Inferior parietal cortex (tissue), 1 donor: ENCODE measurements around the gene DZIP1.
A peak's percentile ranks its signal among the peaks of the same experiment; 100 is the strongest.
"Not testable (repeated sequence)": the region's sequence is repeated elsewhere in the genome, so short reads cannot be mapped to it uniquely, and the experiment has no call there.

Experiments used
- DNase-seq: peaks from one replicate; pipeline ENCODE4 v3.0.0-alpha.2; 2016; ENCODE audit errors: extremely low spot score

DZIP1 gene, protein sequence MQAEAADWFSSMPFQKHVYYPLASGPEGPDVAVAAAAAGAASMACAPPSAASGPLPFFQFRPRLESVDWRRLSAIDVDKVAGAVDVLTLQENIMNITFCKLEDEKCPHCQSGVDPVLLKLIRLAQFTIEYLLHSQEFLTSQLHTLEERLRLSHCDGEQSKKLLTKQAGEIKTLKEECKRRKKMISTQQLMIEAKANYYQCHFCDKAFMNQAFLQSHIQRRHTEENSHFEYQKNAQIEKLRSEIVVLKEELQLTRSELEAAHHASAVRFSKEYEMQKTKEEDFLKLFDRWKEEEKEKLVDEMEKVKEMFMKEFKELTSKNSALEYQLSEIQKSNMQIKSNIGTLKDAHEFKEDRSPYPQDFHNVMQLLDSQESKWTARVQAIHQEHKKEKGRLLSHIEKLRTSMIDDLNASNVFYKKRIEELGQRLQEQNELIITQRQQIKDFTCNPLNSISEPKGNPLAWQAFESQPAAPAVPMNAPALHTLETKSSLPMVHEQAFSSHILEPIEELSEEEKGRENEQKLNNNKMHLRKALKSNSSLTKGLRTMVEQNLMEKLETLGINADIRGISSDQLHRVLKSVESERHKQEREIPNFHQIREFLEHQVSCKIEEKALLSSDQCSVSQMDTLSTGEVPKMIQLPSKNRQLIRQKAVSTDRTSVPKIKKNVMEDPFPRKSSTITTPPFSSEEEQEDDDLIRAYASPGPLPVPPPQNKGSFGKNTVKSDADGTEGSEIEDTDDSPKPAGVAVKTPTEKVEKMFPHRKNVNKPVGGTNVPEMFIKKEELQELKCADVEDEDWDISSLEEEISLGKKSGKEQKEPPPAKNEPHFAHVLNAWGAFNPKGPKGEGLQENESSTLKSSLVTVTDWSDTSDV

DNA sequence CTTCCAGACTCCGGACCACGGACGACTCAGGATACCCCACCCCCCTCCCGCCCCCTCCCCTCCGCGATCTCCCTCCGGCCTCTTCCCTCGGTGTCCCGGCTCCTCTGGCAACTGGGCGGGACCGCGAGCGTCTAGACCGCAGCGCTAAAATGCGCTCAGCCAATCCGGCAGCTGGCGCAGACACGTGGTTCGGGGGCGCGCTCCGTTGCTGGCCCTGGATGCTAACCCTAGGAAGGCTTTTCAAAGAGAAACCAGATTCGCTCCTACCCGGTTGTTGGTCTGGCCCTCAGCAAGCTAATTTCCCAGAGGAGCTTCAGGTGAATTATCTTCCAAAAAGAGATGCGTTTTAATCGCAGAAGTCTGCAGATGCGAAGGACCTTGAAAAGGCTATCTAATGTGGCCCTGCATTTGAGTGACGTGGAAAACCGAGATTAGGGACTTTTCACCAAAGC is at the start of gene DZIP1:
Gene DZIP1, minus strand, starts transcription at position 106 of the 452 bp plus-strand sequence. CDS start 2,677 bp downstream, outside the sequence.
- peak; percentile 62 for DNase-seq

DNA sequence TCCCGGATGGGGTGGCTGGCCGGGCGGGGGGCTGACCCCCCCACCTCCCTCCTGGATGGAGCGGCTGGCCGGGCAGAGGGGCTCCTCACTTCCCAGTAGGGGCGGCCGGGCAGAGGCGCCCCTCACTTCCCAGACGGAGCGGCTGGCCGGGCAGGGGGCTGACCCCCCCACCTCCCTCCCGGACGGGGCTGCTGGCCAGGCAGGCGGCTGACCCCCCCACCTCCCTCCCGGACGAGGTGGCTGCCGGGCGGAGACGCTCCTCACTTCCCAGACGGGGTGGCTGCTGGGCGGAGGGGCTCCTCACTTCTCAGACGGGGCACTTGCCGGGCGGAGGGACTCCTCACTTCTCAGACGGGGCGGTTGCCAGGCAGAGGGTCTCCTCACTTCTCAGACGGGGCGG is 46.5 kb upstream of the DZIP1 start:
- DNase-seq = not testable (repeated sequence)

DNA sequence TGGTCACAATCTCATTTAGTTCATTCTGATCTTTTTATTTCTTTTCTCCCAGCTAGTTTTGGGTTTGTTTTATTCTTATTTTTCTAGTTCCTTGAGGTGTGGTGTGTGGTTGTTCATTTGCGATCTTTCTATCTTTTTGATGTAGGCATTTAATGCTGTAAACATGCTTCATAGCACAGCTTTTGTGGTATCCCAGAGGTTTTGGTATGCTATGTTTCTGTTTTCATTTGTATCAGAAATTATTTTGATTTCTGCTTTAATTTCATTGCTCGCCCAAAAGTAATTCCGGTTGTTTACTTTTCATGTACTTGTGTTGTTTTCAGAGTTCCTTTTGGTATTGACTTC is 45.0 kb upstream of the DZIP1 start:
- DNase-seq = no peak

DNA sequence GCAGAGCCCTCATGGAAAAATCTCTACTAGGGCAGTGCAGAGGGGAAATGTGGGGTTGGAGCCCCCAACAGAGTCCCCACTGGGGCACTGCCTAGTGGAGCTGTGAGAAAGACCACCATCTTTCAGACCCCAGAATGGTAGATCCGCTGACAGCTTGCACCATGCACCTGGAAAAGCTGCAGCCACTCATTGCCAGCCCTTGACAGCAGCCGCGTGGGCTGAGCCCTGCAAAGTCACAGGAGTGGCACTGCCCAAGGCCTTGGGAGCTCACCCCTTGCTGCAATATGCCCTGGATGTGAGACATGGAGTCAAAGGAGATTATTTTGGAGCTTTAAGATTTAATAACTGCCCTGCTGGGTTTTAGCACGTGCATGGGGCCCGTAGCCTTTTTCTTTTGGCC is 40.5 kb upstream of the DZIP1 start:
- not testable (repeated sequence) for DNase-seq

DNA sequence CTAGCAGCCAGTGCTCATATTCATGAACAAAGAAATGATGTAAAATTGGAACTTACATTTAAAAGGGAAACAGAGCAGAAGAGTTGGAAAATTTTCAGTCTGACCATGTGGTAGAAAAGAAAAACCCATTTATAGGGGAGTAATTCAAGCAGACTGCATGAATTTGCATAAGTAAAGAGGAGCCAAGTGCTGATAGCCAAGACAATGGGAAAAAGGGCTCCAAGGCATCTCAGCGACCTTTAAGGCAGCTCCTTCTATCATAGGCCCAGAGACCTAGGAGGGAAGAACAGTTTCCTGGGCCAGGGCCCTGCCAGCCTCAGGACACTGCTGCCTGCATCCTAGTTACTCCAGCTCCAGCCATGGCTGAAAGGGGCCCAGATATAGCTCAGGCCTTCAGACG is 39.9 kb upstream of the DZIP1 start:
- no peak for DNase-seq

DNA sequence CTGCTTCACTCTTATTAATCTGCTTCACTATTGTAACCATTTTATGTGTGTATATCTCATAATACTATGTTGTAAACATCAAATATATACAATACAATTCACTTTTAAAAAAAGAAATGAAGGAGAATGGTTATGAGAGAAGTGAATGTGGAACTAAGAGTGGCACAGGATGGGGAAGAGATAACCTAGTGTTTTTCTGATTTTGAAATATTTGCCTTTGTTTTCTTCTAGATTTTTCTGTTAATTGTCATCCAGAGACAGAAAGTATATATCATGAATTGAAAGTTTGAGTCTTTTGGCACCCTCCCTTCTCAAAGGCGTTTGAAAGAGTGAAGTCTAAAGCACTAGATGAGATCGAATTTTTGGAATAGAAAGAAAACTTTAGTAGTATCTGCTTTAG is 35.2 kb upstream of the DZIP1 start:
- DNase-seq = no peak

DNA sequence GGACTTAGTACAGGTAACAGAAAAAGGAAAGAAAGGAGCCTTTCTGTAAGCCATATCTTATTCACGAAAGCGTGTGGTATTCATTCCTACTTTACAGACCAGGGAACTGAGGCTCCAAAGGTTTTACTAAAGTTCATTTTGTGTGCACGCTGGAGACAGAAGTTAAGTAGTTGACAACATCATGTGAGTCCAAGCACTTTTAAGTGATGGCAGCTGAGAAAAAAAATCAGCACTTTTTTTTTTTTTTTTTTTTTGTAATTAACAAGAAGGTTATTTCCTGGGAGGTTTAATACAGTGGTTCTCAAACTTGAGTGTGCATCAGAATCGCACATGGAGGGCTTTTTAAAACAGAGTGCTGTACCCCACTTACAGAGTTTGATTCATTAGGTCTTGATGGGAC is 34.5 kb upstream of the DZIP1 start:
- no peak for DNase-seq

DNA sequence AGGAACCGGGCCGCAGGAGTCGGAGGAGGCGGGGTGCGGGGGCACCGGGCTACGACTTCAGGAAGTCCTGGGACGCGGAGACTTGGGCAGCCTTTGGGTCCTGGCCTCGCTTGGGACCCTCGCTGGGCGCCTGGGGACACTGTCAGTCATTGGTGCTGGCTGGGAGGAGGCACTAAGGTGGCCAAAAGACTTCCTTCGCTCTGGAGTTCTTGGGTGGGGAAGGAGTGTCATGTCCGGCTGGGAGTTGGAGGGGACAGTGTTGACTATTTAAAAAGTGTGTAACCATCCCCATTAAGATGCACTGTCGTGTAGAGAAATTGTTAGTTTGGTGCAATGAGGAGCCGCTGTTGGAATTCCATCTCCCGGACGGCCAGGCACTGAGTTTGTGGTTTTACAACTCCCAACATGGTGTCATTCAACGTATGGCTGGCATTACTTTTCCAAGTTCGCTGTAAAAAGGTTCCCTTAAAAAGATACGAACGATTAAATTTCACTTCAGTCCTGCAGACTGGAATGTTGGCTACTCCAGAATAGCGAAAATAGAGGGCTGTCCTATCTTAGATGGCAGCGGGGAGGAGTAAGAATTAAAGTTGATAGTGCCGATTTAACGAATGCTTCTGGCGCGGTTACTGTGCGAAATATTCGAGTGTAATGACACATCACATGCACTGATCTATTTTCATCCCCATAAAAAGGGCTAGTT is 33.2 kb upstream of the DZIP1 start:
- DNase-seq = peak; percentile 15

DNA sequence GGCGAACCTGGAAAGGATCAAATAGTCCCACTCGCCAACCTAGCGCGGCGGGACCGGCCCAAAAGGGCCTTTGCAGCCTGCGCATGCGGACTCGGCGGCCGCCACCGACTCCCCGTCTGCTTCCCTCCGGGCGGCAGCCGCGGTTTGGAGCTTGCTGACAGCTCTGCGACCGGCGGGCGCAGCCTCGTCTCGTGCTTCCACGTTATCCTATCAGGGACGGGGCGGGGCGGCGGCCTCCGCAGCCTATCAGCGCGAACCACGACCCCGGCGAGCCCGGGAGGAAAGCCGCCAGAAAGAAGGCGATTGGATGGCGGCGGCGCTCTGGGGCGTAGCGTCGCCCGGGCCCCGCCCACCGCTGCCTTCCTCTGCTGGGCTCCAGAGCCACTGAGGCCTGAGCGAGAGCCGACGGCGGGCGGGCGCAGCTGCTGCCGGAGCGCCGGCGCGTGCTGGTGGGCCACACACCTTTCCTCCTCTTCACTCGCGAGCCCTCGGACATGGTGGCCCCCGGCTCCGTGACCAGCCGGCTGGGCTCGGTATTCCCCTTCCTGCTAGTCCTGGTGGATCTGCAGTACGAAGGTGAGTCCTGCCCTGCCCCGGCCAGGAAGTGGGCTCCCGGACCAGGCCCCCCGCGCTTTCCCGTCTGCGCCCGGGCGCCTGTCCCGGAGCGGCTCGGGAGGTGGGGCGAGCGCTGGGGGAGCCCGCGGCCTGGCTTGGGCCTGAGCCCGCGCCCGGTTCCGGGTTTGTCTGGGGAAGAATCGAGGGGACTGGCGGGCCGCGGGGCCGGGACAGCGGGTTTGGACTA is 32.5 kb upstream of the DZIP1 start, which contains the start of gene DNAJC3:
Gene DNAJC3, plus strand, starts transcription at position 378 of the 802 bp plus-strand sequence. Its CDS starts 117 bp downstream, at position 495.
- peak; percentile 96 for DNase-seq

DNA sequence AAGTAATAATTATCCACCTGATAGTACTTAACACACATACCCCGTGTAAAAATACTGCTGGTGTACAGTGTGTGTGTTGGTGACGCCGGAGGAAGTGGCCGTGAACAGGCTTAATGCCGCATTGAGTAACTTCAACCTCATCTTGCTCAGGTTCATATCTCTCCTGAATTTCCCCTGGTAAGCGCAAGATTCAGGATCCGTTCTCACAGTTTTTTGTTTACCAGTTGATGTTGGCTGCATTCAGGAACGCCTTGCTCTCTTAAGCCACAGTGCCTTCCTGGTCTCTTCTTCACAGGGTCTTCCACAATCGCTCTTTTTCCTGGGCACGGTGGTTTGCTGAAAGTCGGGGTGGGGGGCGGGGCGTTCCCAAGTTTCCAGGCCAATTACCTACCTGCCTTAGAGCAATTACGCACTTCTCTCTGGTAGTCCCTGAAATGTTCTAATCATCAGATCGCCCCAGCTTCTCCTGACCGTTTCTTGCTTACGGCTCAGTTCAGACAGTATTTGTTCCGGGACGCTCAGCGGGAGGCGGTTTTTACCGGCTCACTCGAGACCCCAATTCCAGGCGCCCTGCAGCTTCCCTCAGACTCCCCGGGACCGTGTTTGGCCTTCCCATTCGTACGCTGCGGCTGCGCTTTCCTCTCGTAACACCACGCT is 31.7 kb upstream of the DZIP1 start:
- no peak for DNase-seq

DNA sequence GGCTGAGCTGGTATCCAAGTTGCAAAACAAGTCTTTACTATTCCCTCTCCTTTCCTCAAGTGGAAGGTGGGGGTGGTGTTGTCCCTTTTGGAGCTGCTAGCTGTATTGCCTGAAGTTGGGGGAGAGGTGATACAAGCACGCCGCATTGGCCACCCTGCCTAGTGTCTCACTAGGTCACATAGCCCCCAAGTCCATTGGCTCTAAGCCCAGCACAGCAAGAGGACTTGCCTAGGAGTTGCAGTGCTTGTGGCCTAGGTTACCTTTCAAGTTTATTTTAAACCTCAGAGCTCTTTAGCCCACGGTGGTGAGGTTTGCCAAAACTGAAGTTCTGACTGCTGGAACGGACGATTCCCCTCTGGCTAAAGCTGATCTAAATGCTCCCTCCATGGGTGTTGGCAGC is 27.1 kb upstream of the DZIP1 start:
- DNase-seq = no peak

DNA sequence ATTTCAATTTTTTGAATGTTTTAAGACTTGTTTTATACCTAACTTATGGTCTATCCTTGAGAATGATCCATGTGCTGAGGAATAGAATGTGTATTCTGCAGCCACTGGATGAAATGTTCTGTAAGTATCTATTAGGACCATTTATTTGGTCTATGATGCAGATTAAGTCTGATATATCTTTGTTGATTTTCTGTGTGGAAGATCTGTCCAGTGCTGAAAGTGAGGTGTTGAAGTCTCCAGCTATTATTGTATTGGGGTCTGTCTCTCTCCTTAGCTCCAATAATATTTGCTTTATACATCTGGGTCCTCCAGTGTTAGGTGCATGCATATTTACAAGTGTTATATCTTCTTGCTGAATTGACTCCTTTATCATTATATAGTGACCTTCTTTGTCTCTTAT is 22.7 kb upstream of the DZIP1 start:
- not testable (repeated sequence) for DNase-seq

DNA sequence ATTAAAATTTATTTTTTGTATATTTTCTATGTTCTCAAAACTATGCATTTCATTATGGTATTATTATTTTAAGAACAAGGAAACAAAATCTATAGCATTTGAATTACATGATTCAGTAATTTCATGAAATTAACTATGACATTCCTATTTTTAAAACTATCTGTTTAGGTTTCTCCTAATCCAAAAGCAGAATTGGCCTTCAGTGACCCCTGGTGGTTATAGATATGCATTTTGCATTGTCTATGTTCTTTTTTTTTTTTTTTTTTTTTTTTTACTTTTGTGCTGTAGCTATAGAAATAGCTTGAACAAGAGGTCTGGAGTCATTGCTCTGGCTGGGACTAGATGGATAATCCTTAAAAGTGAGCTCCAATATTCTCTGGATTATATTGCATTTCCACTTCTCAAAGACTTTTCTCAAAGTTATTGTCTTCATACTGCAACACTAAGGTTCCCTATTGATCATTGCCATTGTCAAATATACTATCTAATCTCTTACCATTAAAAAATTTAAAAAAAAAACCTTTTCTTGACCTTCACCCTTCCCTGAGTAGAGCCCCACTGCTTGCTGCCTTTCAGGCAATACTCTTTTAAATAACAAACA is 16.6 kb upstream of the DZIP1 start:
- DNase-seq = no peak

DNA sequence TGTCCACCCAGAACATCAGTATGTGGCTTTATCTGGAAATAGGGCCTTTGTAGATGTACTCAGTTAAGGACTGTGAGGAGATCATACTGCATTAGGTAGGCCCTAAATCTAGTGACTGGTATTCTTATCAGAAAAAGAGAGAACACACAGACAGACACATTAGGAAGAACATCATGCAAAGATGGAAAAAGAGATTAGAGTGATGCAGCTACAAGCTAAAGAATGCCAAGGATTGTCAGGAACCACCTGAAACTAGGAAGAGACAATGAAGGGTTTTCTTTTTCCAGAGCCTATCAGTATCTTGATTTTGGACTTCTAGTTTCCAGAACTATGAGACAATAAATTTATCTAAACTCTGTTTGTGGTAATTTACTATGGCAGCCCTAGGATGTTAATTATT is 15.0 kb upstream of the DZIP1 start:
- no peak for DNase-seq

DNA sequence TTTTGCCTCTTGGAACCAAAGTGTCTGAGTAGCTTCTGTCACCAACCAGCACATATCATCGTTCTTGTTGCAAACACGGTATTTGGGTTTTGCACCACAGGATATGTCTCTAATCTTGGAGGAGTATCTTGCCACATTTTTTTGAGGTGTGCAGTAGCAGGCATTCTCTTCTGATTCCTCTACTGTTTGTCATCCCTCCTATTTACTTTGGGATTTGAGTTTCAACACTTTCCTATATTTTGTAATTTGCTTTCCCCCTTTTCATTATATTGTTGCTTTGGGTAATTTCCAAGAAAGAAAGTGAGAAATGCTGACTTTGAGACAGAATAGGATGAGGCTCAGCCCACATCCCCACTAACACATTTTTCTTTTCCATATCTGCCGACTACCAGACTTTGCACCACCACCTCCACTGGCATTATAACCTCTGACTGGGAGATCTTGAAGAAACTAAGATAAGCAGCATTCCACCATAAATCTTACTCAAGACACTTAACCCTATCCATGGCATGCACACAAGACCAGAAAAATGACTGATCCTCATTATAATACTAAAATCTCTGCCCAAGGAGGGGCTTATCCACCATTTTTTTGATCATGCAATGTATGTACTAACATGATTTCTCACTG is 12.0 kb upstream of the DZIP1 start:
- DNase-seq = no peak

DNA sequence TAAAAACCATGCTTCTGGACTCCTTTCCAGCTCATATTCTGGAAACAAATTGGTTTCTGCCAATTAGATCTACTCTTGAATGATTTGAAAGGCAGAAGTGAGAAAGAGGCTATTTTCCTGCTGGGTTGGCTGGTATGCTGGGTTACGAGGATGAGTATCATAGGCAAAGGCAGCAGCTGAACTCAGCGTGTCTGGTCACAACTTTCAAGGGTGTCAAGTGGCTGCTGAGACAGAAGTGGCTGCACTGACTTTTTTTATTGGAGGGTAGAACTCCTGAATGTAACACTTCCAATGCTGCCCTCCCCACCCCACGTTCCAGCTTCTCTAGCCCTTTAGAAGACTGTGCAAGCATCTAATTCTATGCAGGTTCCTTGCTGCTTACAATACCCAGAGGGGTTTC is 8.3 kb upstream of the DZIP1 start:
- DNase-seq = no peak

DNA sequence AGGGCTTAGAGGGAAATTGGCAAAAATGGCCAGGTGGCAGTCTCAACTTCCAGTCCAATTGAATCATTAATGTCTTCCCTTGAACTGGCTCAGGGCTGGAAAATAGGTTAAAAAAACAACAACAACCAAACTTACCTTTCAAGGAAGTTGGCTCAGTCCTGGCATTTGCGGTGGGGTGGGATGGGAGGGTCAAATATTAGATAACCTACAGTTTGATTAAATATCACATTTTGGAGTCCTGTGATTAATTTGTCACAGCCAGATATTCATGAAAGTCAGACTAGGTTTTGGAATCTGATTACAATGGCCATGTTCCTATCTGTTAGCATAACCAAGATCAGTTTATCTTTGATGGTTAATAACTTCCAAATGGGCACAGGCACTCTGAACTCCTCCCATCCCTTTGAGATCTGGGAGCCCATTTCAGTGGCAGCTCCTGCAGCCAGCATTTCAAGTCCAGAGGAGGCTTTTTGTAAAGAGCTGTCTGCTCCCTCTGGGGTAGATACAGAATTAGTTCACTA is 7.8 kb upstream of the DZIP1 start:
- no peak for DNase-seq

DNA sequence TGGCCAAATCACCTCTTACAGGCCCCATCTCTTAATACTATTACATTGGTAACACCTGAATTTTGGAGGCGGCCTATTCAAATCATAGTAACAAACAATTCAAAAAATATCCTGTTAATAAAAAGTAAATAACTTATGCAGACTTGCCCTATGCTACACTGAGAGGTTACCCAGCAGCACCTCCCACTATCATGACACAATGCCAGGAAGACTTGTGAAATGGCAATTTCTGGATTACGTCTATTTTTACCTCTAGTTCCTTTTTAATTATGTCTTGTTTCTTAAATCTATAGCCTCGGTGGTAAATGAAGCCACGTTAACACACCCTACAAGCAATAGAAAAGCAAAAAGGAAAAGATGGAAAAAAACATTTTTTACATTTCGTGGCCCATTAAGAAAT is 6.2 kb upstream of the DZIP1 start:
- no peak for DNase-seq

DNA sequence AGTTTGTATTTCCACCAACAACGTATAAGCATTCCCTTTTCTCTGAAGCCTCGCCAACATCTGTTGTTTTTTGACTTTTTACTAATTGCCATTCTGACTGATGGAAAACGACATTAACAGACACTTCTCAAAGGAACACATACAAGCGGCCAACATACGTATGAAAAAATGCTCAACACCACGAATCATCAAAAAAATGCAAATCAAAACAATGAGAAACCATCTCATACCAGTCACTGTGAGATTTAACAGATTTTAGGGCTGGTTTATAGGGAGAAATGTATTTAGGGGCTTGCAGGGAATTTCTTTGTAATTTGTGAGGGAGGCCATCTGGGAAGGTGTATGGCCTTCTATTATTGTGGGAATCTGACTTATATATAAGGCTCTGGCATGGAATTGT is 2.8 kb upstream of the DZIP1 start:
- DNase-seq = no peak
